Calu3 (cell line): ENCODE results near the gene ABTB2. TPM values are rescaled to one million over a fixed set of nuclear protein-coding genes. Genes with fewer than 3 reads are reported as not detected.

ENCODE experiments used
- BruUV-seq: library from RNA; stranded (reverse); fragments of 400-500 nt; replicated peaks from 2 replicates; lab custom pipeline; 2021; lab: Mats Ljungman, UMichigan
- CTCF ChIA-PET: fragments of 300-600 bp; sonication (Branson Sonifier 250); formaldehyde crosslinking; loops from one replicate; lab custom pipeline; 2022; ENCODE audit warnings: antibody characterized with exemption; lab: Charles Lee
- DNase-seq: peaks from one replicate; pipeline ENCODE4 v3.0.0; 2022
- H3K27ac Mint-ChIP-seq: one replicate; pipeline ENCODE4 v1.8.0; 2022; ENCODE audit warnings: mixed read lengths; ENCODE audit not compliant: unreplicated experiment
- H3K27me3 Mint-ChIP-seq: one replicate; pipeline ENCODE4 v1.8.0; 2022; ENCODE audit warnings: mixed read lengths; ENCODE audit not compliant: unreplicated experiment
- H3K36me3 Mint-ChIP-seq: one replicate; pipeline ENCODE4 v1.8.0; 2022; ENCODE audit warnings: mild to moderate bottlenecking, moderate library complexity, mixed read lengths; ENCODE audit not compliant: insufficient read depth, unreplicated experiment
- H3K4me1 Mint-ChIP-seq: one replicate; pipeline ENCODE4 v1.8.0; 2022; ENCODE audit warnings: mild to moderate bottlenecking, low read depth, mixed read lengths; ENCODE audit not compliant: unreplicated experiment
- H3K4me3 Mint-ChIP-seq: one replicate; pipeline ENCODE4 v1.8.0; 2022; ENCODE audit warnings: mild to moderate bottlenecking, low read depth, moderate library complexity, mixed read lengths; ENCODE audit not compliant: unreplicated experiment
- H3K9me3 Mint-ChIP-seq: one replicate; pipeline ENCODE4 v1.8.0; 2022; ENCODE audit warnings: low read depth, mixed read lengths; ENCODE audit not compliant: unreplicated experiment
- intact Hi-C: fragments of 100-400 bp; cut with micrococcal nuclease; formaldehyde crosslinking; loops from one replicate; pipeline ENCODE4 v1.10.0; 2022; ENCODE audit not compliant: unreplicated experiment
- total RNA-seq: library from RNA; stranded (reverse); gene quantifications from 2 replicates; pipeline ENCODE4 v1.2.3, GENCODE V29; 2022
- TF ChIP-seq, protein P1 (sequence below): fragments of 200-600 bp; IDR thresholded peaks from one replicate; pipeline ENCODE4 v1.8.0; 2022; ENCODE audit warnings: antibody characterized with exemption; ENCODE audit not compliant: unreplicated experiment

Gene ABTB2
- total RNA-seq, 1 experiment from 2014 or later: 24.8 TPM

DNA sequence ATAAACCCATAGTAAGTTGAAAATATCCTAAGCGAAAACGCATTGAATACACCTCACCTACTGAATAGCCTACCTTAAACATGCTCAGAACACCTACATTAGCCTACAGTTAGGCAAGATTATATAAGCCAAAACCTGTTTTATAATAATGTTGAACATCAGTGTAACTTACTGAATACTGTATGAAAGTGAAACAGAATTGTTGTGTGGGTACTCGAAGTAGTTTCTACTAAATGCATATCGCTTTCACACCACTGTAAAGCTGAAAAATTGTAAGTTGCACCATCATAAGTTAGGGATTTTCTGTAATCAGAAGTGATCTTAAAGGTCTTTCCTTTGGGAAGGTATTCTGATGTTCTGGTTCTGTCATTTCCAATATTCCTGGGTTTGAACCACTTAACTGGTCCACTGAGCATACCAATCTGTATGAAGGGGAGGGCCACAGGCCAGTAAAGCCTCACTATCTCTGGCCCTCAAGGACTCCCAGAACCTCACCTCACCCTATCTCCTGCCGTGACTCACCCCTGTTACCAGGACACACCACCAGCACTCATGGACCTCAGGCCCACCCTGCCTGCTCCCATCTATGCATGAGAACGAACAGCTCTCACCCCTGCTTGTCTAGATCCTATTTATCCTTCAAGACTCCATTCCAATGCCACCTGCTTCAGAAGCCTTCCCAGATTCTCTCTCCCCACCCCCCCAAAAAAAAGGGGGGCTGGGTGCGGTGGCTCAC, 182.4 kb downstream of the ABTB2 start:
- Mint-ChIP-seq H3K36me3 (peaks cover 16% of the 10 kb centered on the region), H3K27ac (no peak overlapping the region), H3K4me1 (peaks cover 18% of the 10 kb centered on the region), H3K4me3 (no peak overlapping the region), H3K27me3 (no peaks in the 10 kb centered on the region), H3K9me3 (no peaks in the 10 kb centered on the region)
- no TSS peak for BruUV-seq
- TF ChIP-seq, protein P1, sequence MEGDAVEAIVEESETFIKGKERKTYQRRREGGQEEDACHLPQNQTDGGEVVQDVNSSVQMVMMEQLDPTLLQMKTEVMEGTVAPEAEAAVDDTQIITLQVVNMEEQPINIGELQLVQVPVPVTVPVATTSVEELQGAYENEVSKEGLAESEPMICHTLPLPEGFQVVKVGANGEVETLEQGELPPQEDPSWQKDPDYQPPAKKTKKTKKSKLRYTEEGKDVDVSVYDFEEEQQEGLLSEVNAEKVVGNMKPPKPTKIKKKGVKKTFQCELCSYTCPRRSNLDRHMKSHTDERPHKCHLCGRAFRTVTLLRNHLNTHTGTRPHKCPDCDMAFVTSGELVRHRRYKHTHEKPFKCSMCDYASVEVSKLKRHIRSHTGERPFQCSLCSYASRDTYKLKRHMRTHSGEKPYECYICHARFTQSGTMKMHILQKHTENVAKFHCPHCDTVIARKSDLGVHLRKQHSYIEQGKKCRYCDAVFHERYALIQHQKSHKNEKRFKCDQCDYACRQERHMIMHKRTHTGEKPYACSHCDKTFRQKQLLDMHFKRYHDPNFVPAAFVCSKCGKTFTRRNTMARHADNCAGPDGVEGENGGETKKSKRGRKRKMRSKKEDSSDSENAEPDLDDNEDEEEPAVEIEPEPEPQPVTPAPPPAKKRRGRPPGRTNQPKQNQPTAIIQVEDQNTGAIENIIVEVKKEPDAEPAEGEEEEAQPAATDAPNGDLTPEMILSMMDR: no peak
- intact Hi-C loops: loop anchor here (5.0 kb wide), 1 partner anchor 87 kb away; no protein-coding TSS in a partner anchor
- no peak for DNase-seq
- CTCF ChIA-PET: interaction anchor here (1.1 to 2.2 kb wide), 3 partner anchors 88 to 170 kb away, joined by 4 to 22 read pairs (median 16); no protein-coding TSS in a partner anchor

DNA sequence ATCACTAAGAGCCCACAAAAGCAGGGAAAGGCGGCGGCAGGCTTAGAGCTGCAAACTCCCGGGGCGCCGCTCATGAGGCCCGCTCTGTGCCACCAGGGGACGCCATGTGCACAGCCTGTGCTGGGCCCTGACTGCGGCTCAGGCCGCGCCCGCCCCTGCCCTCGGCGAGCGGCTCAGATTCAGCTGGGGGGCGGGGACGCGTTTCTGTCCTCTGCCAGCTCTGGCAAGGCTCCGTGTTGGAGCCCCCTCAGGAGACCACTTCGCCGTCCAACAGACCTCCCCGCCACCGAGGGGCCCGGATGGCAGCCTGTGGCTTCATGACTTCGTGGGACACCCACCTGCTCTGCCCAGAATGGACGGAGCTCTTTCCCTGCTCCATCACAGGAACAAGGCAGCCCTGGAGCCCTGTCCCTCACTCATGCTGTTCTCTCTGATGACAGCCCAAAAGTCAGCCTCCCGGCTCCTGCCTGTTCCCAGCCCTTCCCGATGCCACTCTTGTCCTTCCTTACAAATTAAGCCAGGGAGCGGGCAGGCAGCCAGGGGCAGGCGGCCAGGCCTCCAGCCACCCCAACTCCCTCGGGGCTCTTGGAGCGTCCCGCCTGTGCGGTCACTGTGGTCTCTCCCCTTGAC, 183.3 kb downstream of the ABTB2 start:
- TF ChIP-seq, protein P1: peak; percentile 95
- Mint-ChIP-seq H3K4me1 (peaks cover 18% of the 10 kb centered on the region), H3K9me3 (no peaks in the 10 kb centered on the region), H3K27ac (peak overlapping the region; percentile 45), H3K27me3 (no peaks in the 10 kb centered on the region), H3K36me3 (peaks cover 20% of the 10 kb centered on the region), H3K4me3 (peak overlapping the region; percentile 69)
- peak; percentile 91 for DNase-seq
- no TSS peak for BruUV-seq
- intact Hi-C loops: loop anchor here (1.0 to 5.0 kb wide), 2 partner anchors 88 to 185 kb away; no protein-coding TSS in a partner anchor
- CTCF ChIA-PET: interaction anchor here (0.6 to 2.2 kb wide), 30 partner anchors 10 to 506 kb away, joined by 3 to 37 read pairs (median 4); partner anchors contain the start of genes ABTB2 and NAT10

DNA sequence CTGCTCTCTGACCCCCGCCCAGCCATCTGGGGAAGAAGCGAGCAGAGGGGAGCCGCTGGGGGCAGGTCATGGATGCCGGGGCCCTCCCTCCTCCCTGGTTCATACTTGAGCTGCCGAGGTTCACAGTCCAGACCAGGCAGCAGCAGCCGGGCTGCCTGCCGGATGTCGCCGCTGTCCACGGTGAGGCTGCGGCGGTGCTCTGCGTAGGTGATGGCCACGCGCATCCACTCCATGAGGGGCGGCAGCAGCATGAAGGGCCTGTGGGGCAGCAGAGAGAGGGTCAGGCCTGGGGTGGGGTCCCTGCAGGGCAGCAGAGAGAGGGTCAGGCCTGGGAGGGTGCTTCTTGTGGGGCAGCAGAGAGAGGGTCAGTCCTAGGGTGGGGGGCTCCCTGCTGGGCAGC, 184.8 kb downstream of the ABTB2 start:
- Mint-ChIP-seq H3K36me3 (peaks cover 21% of the 10 kb centered on the region), H3K4me3 (no peak overlapping the region), H3K9me3 (no peaks in the 10 kb centered on the region), H3K27me3 (no peaks in the 10 kb centered on the region), H3K4me1 (peaks cover 18% of the 10 kb centered on the region), H3K27ac (no peak overlapping the region)
- intact Hi-C loops: no loop called here
- CTCF ChIA-PET: interaction anchor here (1.5 to 1.9 kb wide), 2 partner anchors 184 to 185 kb away, joined by 4 to 37 read pairs; partner anchors contain the start of gene ABTB2
- DNase-seq: no peak
- BruUV-seq: no TSS peak
- TF ChIP-seq, protein P1: no peak

DNA sequence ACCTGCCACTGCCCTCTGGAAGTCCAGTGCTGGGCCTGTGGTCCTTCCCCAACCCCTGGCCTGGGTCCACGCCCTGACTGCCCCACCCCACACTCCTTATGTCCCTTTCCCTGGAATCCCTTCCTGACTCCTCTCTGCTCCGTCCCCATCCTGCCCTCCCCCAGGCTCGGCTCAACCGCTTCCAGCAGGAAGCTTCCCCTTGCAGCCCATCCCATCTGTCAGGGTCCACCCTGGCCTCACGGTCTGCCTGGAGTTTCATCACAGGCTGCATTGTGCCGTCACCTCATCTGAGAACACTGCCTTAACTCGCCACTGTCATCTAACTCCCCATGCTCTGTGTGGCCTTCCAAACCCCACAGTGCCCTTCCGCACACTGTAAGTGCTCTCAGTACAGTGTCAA, 188.1 kb downstream of the ABTB2 start:
- TF ChIP-seq, protein P1: no peak
- Mint-ChIP-seq H3K9me3 (no peaks in the 10 kb centered on the region), H3K4me1 (peaks cover 11% of the 10 kb centered on the region), H3K27me3 (no peaks in the 10 kb centered on the region), H3K4me3 (no peak overlapping the region), H3K27ac (no peak overlapping the region), H3K36me3 (peaks cover 32% of the 10 kb centered on the region)
- CTCF ChIA-PET: no interaction called here
- no peak for DNase-seq
- intact Hi-C loops: no loop called here
- BruUV-seq: no TSS peak
